Hindlimb muscle (tissue), 1 donor: ENCODE measurements around the gene FITM1. TPM values are rescaled to one million over a fixed set of nuclear protein-coding genes. Genes with fewer than 3 reads are reported as not detected.

Experiments used
- DNase-seq: peaks from one replicate; pipeline ENCODE4 v3.0.0-alpha.2; 2013
- polyA plus RNA-seq: library from polyadenylated mRNA; unstranded; fragments of 120-200 nt; gene quantifications from one replicate; pipeline ENCODE4 v1.2.1, GENCODE V29; 2013; ENCODE audit not compliant: insufficient read length

FITM1 gene
- polyA plus RNA-seq, 1 donor, result 146 TPM

DNA sequence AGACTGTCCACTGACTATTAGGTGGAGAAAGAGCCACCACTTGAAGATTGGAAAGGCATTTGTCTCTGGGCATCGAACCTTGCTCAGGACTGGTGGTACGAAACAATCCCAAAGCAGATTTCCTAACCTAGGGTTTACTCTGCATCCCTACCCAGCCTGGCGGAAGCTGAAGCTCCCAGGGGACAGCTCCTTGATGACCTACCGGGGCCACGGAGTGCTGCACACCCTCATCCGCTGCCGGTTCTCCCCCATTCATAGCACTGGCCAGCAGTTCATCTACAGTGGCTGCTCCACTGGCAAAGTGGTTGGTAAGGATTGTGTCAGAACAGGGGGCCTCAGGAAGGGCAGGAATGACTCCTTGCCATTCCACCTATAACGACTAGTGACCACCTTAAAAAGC, 9.2 kb upstream of the FITM1 start:
- no peak for DNase-seq

DNA sequence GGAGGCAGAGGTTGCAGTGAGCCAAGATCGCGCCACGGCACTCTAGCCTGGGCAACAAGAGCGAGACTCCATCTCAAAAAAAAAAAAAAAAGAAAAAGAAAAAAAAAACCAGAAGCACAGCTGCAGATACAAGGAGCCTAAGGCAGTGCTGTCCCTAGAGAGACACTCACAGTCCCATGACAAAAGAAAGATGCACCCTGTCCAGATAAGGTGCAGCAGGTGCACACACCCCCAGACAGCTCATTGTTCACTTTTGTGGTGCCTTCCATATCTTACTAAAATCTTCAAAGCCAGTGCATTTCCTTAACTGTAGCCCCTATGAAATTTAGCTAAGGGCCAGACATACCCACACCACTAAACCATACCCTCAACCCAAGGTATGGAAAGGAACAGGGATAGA, 8.0 kb upstream of the FITM1 start:
- no peak for DNase-seq

DNA sequence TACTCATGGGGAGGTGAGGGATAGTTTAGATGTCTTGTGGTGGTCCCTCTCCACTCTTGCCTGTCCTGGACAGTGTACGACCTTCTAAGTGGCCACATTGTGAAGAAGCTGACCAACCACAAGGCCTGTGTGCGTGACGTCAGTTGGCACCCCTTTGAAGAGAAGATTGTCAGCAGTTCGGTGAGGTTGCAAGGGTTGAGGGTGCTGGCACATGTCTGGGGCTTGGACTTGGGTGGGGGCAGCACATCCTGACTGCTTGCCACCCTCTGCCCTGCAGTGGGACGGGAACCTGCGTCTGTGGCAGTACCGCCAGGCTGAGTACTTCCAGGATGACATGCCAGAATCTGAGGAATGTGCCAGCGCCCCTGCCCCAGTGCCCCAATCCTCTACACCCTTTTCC, 7.6 kb upstream of the FITM1 start:
- DNase-seq, result no peak

DNA sequence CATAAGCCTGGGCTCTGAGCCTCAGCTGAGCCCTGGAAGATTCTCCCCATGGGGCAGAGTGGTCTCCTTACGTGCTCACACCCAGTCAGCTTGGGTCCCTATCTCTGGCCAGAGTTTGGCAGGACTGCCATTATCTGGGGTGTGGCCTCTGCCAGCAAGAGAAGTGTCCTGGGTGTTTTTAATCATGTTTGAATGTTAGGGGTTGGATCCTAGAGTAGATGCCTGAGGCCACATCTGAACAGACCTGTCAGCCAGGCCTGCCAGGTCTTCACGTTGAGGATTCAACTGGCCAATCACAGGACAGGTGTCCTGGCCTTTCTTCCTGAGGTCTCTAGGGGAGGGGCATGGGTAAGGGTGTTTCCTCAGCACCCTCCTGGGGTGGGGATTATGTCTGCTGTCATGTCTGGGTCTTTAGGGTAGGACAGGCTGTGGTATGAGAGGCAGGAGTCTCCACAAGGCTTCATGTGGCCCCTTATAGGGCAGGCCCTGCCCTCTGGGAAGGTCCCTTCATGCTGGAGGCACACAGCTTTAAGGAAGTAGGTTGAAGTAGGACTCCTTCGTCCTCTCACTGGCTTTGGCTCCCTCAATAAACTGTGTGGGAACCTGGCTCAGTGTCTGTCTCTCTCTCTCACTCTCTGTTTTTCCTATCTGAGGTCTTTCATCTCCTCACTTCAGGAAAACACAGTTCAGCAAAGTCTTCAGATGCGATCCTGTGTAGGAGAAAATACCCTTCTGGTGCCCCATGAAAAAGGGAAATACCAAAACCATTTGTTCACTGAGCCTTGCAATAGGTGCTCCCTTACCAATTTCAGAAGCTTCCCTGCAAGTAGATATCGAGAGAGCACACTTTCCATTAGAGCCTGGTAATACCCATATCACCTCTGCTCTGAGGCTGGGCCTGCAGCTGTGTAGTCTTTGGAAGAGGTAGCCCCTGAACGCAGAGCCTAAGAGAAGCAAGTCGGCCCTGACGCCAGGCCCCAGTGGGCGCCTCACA, 6.7 kb upstream of the FITM1 start:
- DNase-seq, result no peak

DNA sequence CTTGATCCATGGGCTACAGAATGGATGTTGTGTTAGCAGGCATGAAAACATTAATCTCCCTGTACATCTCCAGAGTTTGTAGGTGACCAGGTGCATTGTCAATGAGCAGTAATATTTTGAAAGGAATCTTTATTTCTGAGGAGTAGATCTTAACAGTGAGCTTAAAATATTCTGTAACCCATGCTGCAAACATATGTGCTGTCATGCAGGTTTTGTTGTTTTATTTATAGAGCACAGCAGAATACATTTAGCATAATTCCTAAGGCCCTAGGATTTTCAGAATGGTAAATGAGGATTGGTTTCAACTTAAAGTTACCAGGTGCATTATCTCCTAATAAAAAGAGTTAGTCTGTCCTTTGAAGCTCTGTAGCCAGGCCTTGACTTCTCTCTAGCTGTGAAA, 3.5 kb upstream of the FITM1 start:
- DNase-seq, result no peak

DNA sequence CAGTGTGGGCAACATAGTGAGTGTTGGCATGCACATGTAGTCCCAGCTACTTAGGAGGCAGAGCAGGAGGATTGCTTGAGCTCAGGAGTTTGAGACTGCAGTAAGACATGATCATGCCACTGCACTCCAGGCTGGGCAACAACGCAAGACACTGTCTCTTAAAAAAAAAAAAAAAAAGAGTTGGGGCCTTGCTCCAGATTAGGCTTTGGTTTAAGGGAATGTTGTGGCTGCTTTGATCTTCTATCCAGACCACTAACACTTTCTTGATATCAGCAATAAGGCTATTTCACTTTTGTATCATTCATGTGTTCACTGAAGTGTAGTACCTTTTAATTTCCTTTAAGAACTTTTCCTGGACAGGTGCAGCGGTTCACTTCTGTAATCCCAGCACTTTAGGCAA, 2.8 kb upstream of the FITM1 start:
- DNase-seq, result no peak

DNA sequence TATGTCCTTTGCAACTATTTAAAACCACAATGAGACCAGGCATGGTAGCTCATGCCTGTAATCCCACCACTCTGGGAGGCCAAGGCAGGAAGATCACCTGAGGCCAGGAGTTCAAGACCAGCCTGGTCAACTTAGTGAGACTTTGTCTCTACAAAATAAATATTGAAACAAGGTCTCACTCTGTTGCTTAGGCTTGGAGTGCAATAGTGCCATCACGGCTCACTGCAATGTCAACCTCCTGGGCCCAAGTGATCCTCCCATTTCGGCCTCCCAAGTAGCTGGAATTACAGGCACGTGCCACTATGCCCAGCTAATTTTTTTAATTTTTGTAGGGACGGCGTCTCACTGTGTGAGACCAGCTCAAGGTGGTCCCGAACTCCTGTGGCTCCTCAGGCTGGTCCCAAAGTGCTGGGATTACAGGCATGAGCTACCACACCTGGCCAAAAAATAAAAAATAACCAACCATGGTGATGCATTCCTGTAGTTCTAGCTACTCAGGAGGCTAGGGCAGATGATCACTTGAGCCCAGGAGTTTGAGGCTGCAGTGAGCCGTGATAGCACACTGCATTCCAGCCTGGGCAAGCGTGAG, 955 bp upstream of the FITM1 start:
- DNase-seq, result no peak

DNA sequence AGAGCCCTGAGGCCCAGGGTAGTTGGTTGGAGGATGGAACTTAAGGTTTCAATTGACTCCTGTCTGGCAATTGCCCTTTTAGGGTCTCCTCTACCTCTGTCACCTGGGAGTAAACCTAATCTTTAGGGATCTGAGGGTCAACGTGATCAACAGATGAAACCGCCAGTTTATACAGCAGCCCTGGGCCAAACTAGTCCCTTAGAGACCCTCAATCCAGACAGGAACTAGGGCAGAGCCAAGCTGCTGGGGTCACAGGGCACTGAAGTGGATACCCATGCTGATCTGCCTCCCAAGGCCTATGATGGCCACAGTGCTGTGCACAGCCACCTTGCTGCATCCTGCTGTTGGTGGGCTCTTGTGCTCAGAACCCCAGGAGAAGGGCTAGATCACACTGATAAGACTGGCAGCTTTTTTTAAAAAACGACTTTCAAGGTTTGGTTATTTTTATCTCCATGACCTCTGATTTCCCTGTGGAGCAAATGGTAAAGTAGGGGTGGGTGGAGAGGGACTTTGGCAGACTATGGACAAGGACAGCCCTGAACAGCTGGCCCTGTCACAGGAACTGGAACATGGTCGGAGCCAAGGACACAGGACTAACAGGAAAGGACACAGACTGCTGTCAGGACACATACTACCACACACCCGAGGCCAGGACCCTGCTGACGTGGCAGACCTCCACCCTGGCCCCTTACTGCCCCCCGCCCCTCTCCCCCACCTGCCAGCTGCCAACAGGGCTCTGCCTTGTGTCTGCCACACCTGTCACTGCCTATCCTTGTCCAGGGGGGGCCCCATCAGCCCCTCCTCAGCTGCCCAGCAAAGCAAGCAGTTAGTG, 474 bp downstream of the FITM1 start:
- peak; percentile 52 for DNase-seq

DNA sequence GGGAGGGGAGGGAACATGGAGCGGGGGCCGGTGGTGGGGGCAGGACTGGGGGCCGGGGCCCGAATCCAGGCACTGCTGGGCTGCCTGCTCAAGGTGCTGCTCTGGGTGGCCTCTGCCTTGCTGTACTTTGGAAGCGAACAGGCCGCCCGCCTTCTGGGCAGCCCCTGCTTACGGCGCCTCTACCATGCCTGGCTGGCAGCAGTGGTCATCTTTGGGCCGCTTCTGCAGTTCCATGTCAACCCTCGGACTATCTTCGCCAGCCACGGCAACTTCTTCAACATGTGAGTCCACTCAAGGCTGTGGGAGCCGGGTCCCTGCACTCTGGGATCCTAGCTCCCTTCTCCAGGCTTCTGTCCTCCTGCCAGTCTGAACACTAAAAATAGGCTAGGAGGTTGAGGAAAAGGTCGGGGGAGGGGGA, 1.1 kb downstream of the FITM1 start:
- DNase-seq, result no peak

DNA sequence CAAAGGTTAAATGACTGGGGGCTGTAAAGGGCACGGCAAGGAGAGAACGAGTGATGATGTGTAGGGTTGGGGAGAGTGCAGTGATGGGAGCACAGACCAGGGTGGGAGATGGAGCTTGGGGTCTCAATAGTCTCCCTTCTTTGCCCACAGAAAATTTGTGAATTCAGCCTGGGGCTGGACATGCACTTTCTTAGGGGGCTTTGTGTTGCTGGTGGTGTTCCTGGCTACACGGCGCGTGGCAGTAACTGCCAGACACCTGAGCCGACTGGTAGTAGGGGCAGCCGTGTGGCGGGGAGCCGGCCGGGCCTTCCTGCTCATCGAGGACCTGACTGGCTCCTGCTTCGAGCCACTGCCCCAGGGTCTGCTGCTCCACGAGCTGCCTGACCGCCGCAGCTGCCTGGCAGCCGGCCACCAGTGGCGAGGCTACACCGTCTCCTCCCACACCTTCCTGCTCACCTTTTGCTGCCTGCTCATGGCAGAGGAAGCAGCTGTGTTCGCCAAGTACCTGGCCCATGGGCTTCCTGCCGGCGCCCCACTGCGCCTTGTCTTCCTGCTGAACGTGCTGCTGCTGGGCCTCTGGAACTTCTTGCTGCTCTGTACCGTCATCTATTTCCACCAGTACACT, 1.7 kb downstream of the FITM1 start:
- DNase-seq, result no peak

DNA sequence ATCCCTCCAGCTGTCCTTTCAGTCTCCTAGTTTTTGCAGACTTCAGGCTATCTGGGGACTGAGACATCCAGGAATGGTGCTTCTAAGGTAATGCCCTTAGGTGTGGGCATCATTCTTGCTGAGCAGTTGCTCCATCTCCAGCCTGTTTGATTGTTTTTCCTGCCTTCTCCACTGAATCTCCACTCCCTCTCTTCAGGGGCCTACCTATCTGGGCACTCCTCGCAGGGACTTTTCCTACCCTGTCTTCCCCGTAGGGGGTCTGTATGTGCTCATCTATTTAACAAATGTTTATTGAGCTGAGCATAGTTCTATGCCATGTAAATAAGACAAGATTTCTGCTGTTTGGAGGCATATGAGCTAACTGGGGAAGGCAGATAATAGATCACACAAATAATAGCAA, 2.5 kb downstream of the FITM1 start:
- no peak for DNase-seq

DNA sequence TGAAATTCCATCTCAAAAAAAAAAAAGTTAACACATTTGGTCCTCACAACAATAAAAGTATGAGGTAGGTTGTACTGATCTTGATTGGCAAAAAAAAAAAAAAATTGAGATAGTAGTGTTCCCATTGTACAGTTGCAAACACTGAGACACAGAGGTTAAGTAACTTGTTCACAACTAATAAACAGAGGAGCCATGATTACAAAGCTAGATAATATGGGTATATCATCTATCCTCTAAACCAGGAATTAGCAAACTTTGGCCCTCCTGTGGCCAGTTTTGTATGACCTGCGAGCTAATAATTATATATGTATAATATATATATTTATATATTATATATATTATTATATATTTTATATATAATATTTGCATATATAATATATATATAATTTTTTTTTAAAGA, 3.3 kb downstream of the FITM1 start:
- no peak for DNase-seq

DNA sequence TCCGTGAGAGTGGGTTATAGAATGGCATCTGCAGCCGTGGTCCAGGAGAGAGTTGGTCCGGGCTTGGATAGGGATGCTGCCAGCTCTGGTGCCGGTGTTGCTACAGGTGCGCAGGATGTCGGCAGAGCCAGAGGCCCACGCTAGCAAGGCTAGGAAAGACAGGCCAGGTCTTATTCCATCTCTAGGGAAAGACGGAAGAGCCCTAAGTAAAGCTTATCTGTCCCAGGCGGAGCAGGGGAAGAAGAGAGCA, 5.0 kb downstream of the FITM1 start:
- no peak for DNase-seq

DNA sequence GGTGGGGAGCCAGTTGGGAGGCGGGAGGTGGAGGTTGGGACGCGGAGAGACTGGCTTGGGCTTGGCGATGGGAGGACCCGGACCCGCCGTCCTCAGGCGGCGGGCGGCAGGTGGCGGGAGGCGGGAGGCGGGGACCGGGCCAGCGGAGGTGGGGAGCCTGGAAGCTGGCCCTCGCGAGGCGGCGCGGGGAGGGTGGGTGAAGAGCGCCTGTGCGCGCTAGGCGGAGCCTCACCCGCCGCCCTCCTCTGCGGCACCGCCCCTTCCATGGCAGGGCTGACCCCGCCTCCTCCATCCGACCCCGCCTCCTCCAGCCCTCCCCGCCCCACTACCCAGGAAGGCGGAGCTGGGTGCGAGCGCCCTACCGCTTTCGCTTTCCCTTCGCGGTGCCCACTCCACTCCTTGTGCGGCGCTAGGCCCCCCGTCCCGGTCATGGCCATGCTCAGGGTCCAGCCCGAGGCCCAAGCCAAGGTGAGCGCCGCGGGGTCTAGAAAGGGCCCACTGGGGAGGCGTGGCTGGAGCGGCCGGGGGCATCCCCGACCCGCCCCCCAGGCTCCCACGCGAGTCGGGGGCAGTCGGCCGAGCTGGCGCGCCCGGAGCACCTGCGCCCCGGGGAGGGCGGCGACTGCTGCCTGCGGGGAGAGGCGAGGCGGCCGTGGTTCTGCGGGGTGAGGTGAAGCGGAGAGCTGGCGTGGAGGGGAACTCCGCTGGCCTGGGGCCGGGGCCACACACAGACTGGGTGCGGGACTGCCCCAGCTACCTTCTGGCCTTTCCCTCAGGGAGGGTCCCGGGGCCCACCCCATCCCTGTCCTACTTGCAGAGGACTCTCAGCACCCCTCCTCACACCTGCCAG, 5.6 kb downstream of the FITM1 start, which contains the start of gene PSME1:
PSME1 (plus strand) TSS at position 361 of the 850 bp plus-strand sequence; CDS start at position 430, 69 bp downstream.
- peak; percentile 90 for DNase-seq

DNA sequence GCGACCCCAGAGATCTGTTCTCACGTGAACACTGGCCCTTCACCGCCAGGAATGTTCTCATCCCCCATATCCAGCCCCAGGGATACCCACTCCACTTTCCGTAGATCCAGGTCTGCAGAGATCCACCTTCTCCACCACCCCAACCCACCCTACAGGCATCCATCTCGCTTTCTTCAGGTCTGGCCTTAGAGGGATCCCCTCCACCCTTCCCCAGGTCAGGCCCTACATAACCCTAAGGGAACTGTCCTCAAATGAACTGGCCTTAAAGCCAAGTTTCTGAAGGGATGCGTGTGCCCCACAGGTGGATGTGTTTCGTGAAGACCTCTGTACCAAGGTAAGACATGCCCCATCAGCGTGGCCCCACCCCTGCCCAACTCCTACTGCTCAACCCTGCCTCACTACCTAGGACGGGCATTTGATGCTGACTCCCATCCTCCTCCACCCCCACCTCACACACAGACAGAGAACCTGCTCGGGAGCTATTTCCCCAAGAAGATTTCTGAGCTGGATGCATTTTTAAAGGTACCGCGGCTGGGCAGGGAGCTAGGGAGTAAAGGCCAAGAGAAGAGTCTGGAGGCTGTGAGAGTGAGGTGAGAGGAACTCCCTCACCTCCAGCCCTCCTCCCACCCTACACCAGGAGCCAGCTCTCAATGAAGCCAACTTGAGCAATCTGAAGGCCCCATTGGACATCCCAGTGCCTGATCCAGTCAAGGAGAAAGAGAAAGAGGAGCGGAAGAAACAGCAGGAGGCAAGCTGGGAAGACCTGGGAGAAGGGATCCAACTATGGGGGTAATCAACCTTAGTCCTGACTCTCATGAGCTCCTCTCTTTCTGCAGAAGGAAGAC, 6.4 kb downstream of the FITM1 start:
- no peak for DNase-seq

DNA sequence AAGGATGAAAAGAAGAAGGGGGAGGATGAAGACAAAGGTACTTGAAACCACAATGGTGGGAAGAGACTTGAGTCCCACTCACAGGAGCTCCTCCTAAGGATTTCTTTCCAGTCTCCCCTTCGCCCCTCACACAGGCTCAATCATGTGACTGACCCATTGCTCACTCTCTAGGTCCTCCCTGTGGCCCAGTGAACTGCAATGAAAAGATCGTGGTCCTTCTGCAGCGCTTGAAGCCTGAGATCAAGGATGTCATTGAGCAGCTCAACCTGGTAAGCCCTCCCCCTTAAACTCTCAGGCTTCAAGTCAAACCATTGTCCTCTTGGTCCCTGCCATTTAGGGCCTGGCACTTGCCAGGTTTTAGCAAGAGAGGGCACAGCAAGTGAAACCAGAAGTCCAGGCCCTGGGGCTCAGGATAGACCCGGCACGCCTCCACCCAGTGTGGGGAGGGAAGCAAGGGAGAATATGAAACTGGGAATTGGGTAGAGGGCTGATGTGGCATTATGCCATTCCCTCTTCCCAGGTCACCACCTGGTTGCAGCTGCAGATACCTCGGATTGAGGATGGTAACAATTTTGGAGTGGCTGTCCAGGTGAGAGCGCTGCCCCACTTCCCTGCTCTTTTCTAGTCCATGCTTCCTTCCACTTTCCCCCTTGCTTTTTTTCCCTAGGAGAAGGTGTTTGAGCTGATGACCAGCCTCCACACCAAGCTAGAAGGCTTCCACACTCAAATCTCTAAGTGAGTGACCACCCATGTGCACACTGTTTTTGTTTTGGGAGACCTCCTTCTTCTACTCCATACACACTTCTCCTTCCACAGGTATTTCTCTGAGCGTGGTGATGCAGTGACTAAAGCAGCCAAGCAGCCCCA, 7.3 kb downstream of the FITM1 start:
- no peak for DNase-seq

DNA sequence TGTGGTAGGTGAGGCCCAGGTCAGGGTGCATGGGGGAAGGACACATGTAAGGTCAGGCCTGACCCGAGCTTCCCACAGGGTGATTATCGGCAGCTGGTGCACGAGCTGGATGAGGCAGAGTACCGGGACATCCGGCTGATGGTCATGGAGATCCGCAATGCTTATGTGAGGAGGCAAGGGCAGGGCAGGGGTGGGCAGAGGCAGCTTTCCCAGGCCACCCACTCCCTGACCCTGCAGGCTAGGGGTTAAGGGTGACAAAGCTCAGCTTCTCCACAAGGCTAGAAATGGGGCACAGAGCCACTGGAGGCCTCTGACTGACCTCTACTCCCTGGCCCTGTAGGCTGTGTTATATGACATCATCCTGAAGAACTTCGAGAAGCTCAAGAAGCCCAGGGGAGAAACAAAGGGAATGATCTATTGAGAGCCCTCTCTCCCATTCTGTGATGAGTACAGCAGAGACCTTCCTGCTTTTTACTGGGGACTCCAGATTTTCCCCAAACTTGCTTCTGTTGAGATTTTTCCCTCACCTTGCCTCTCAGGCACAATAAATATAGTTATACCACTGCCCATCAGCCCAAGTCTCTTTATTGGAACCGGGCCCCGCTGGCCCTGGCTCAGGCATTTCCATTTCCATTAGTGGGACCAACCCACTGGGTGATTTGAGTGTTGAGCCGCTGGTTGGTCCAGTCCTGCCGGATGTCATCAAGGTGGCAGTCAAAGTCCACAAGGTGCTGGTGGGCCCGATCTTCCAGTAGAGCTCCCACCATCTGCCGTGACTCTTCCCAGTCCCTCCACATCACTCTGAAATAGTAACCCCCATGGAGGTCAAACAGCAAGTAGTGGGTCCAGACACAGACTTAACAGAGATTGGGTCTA, 8.2 kb downstream of the FITM1 start:
- DNase-seq, result no peak

DNA sequence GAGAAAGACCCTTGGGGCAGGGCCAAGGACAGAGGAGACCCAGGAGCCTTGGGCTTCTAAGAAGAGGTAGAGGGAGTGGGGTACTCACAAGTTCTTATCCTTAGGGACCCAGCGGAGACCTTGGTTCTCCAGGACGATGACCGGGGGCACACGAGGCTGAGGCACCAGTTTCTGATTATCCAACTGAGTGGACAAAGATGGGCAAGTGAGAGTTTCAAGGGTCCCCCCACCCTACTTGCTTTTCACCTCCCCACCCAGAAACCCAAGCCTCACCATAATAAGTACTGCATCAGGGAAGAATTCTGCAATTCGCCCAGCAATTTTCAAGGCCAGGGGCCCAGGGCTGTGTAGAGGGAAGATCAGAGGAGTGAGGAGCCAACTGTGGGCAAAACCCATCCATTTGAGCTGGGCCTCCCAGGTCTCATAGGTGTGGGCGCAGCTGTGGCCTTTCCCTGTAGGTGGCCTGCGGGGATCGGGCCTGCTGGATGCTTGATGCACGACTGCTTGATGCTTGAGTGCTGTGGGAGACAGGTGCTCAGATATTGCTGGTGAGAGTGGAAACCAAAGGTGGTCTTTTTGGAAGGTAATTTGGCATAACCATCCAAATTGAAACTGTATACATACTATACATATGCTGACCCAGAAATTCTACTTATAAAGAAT, 8.9 kb downstream of the FITM1 start:
- DNase-seq, result no peak
